Measurements from ENCODE around the gene DNAAF5. TPM values are rescaled to one million over a fixed set of nuclear protein-coding genes. Genes with fewer than 3 reads are reported as not detected.

Gene DNAAF5
- total and polyA plus RNA-seq, 4 experiments from 2014 or later = 1.7 to 19.4 (median 10.3) TPM

DNA sequence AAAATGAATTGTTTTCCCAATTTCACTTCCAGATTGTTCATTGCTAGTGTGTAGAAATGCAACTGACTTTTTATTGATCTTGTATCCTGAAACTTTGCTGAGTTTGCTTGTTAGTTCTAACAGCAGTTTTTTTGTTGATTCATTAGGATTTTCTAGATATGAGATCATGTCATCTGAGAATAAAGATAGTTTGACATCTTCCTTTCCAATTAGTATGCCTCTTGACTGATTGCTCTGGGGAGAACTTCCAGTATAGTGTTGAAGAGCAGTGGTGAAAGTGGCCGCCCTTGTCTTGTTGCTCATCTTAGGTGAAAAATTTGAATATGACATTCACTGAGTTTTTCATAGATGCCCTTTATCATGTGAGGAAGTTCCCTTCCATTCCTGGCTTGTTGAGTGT lies 93.8 kb downstream of the DNAAF5 start:
- Mint-ChIP-seq H3K27me3 (no peaks in the 10 kb centered on the region), H3K36me3 (peaks cover 21 to 29% of the 10 kb centered on the region in 2 donors), H3K27ac (peak overlapping the region in 1 of 7 donors; percentile 44), H3K4me3 (no peak overlapping the region), H3K9me3 (peaks cover 0 to 3% (median 0%) of the 10 kb centered on the region in 8 donors), H3K4me1 (peaks cover 48 to 75% (median 61%) of the 10 kb centered on the region in 4 donors)
- CTCF ChIA-PET (ENCODE audit: partially characterized antibody) = interaction anchor here (3.5 kb wide), 1 partner anchor 12 kb away, joined by 18 read pairs; the partner anchor contains the start of gene SUN1
- intact Hi-C loops (cut with micrococcal nuclease) = no loop called here
- H3K27me3 ChIP-seq (ENCODE audit: insufficient read depth, low read length) = no peaks in the 10 kb centered on the region
- no peak overlapping the region for H3K27ac ChIP-seq (ENCODE audit: low read depth, low read length)
- POLR2A ChIA-PET (ENCODE audit: partially characterized antibody) = no interaction called here
- H3K9me3 ChIP-seq (ENCODE audit: control insufficient read depth in 1 of 2, low read length in 2 of 2) = no peaks in the 10 kb centered on the region
- H3K4me1 ChIP-seq (ENCODE audit: insufficient read depth, low read length) = peaks cover 37% of the 10 kb centered on the region
- no peak for DNase-seq
- H3K36me3 ChIP-seq (ENCODE audit: insufficient read depth, low read length) = peaks cover 5% of the 10 kb centered on the region
- H3K4me3 ChIP-seq (ENCODE audit: low read length in 2 of 2) = no peak overlapping the region

DNA sequence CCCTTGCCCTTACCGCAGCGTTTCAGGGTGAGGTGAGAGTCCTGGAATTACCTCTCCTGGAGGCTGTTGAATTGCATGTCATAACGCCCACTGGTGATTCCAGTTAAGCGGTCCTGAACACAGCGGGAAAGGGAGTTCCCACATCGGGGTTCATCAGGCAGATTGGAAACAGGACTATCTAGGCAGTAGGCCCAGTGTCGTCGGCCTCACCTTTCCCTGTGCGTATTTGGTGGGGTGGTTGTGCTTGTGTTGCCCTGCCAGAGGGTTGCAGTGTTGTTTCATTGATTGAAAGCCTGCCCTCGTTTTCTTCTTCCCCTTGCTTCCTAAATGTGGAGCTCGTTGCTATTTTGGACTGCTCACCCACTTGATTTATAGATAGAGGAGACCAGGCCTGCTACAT lies 95.2 kb downstream of the DNAAF5 start:
- peaks cover 50 to 83% (median 63%) of the 10 kb centered on the region in 4 donors for H3K4me1 Mint-ChIP-seq
- Histone ChIP-seq H3K9me3 (ENCODE audit: control insufficient read depth in 1 of 2, low read length in 2 of 2) (no peaks in the 10 kb centered on the region), H3K4me3 (ENCODE audit: low read length in 2 of 2) (no peak overlapping the region), H3K4me1 (ENCODE audit: insufficient read depth, low read length) (peaks cover 30% of the 10 kb centered on the region), H3K27ac (ENCODE audit: low read depth, low read length) (no peak overlapping the region), H3K36me3 (ENCODE audit: insufficient read depth, low read length) (peaks cover 5% of the 10 kb centered on the region), H3K27me3 (ENCODE audit: insufficient read depth, low read length) (no peaks in the 10 kb centered on the region)
- DNase-seq = no peak
- H3K36me3 Mint-ChIP-seq = peaks cover 23 to 33% of the 10 kb centered on the region in 2 donors
- H3K27ac Mint-ChIP-seq = no peak overlapping the region
- ChIA-PET POLR2A (ENCODE audit: partially characterized antibody) (no interaction called here), CTCF (ENCODE audit: partially characterized antibody) (no interaction called here)
- peak overlapping the region in 1 of 8 donors; percentile 25 for H3K4me3 Mint-ChIP-seq
- intact Hi-C loops (cut with micrococcal nuclease) = no loop called here
- H3K27me3 Mint-ChIP-seq = no peaks in the 10 kb centered on the region
- peaks cover 0 to 2% (median 0%) of the 10 kb centered on the region in 8 donors for H3K9me3 Mint-ChIP-seq

DNA sequence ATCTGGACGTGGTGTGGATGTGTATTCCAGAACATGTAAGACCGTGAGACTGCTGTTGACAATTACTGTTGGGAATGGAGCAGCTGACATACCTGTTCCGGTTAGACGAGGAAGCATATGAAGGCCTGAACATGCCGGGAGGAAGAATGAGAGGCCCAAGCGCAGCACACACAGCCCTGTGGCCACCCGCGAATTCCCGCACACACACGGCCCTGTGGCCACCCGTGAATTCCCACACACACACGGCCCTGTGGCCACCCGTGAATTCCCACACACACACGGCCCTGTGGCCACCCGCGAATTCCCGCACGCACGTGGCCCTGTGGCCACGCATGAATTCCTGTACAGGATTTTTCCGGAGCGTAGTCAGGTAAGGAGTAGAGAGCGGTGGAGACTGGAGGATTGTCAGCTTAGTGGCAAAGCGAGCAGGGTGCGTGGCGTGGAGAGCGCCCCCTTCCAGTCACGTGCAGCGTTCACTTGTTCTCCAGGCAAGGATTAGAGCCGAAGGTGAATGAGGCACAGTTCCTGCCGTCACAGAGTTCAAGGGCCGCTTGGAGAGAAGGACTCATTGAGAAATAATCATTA lies 96.3 kb downstream of the DNAAF5 start:
- H3K36me3 Mint-ChIP-seq = peaks cover 23 to 30% of the 10 kb centered on the region in 2 donors
- H3K9me3 Mint-ChIP-seq = peaks cover 0 to 2% (median 0%) of the 10 kb centered on the region in 8 donors
- peak overlapping the region in 3 of 7 donors; percentile 36 to 58 (median 53) for H3K27ac Mint-ChIP-seq
- Histone ChIP-seq H3K27ac (ENCODE audit: low read depth, low read length) (no peak overlapping the region), H3K4me3 (ENCODE audit: low read length in 2 of 2) (no peak overlapping the region), H3K9me3 (ENCODE audit: control insufficient read depth in 1 of 2, low read length in 2 of 2) (no peaks in the 10 kb centered on the region), H3K27me3 (ENCODE audit: insufficient read depth, low read length) (no peaks in the 10 kb centered on the region), H3K36me3 (ENCODE audit: insufficient read depth, low read length) (peaks cover 5% of the 10 kb centered on the region), H3K4me1 (ENCODE audit: insufficient read depth, low read length) (peaks cover 23% of the 10 kb centered on the region)
- ChIA-PET POLR2A (ENCODE audit: partially characterized antibody) (interaction anchor here (1.3 kb wide), 1 partner anchor 9 kb away, joined by 4 read pairs; the partner anchor contains the start of gene SUN1), CTCF (ENCODE audit: partially characterized antibody) (no interaction called here)
- no peak overlapping the region for H3K4me3 Mint-ChIP-seq
- H3K27me3 Mint-ChIP-seq = no peaks in the 10 kb centered on the region
- DNase-seq = no peak
- intact Hi-C loops (cut with micrococcal nuclease) = no loop called here
- H3K4me1 Mint-ChIP-seq = peaks cover 46 to 84% (median 57%) of the 10 kb centered on the region in 4 donors

DNA sequence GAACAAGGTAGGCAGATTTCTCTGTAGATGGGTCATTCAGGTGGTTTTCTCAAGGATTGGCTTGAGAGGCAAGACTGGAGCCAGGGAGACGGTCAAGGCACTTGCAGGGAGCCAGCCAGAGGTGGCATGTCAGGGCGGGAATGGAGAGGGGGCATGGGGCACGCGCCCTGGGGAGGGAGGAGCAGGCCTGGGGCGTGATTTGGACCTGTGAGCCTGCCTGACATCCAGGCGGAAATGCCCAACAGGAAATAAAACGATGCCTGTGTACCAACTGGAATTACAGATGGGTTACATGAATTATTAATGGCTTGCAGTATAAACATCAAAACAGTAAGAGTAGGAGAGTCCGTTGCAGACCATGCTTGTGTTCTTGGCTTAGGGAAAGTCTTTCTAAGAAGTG lies 97.2 kb downstream of the DNAAF5 start:
- peaks cover 0 to 2% (median 0%) of the 10 kb centered on the region in 8 donors for H3K9me3 Mint-ChIP-seq
- POLR2A ChIA-PET (ENCODE audit: partially characterized antibody) = interaction anchor here (1.3 kb wide), 1 partner anchor 8 kb away, joined by 4 read pairs; the partner anchor contains the start of gene SUN1

DNA sequence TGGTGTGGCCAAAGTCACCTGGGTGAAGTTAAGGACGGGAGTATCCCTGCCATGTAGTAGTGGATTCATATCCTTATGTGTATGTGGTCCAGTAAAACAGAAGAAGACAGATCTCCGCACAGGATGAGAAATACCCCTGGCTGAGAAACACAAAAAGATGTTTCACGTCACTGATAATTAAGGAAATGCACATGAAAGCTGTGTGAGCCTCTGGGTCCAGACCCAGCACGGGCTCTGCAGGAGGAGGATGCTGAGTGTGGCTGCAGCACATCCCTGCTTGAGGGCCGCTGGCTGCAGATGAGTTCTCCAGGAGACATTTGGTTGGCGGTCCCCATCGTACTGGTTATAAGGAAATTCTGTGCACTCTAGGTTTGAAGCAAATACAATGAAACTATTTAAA lies 97.6 kb downstream of the DNAAF5 start:
- H3K9me3 Mint-ChIP-seq = peaks cover 0 to 2% (median 0%) of the 10 kb centered on the region in 8 donors
- H3K4me3 Mint-ChIP-seq = no peak overlapping the region
- H3K4me1 Mint-ChIP-seq = peaks cover 38 to 79% (median 50%) of the 10 kb centered on the region in 4 donors
- DNase-seq = no peak
- intact Hi-C loops (cut with micrococcal nuclease) = no loop called here
- H3K4me3 ChIP-seq (ENCODE audit: low read length in 2 of 2) = no peak overlapping the region
- peak overlapping the region in 1 of 7 donors; percentile 70 for H3K27ac Mint-ChIP-seq
- H3K27me3 ChIP-seq (ENCODE audit: insufficient read depth, low read length) = no peaks in the 10 kb centered on the region
- H3K36me3 ChIP-seq (ENCODE audit: insufficient read depth, low read length) = peaks cover 5% of the 10 kb centered on the region
- peaks cover 14% of the 10 kb centered on the region for H3K4me1 ChIP-seq (ENCODE audit: insufficient read depth, low read length)
- H3K9me3 ChIP-seq (ENCODE audit: control insufficient read depth in 1 of 2, low read length in 2 of 2) = no peaks in the 10 kb centered on the region
- CTCF ChIA-PET (ENCODE audit: partially characterized antibody) = no interaction called here
- no peaks in the 10 kb centered on the region for H3K27me3 Mint-ChIP-seq
- peaks cover 23 to 24% of the 10 kb centered on the region in 2 donors for H3K36me3 Mint-ChIP-seq
- POLR2A ChIA-PET (ENCODE audit: partially characterized antibody) = no interaction called here
- H3K27ac ChIP-seq (ENCODE audit: low read depth, low read length) = no peak overlapping the region

More for the DNA sequence above, 97.2 kb downstream of the DNAAF5 start:
- Mint-ChIP-seq H3K27ac (peak overlapping the region in 1 of 7 donors; percentile 70), H3K36me3 (peaks cover 23 to 24% of the 10 kb centered on the region in 2 donors), H3K27me3 (no peaks in the 10 kb centered on the region), H3K4me1 (peaks cover 38 to 79% (median 50%) of the 10 kb centered on the region in 4 donors), H3K4me3 (no peak overlapping the region)
- CTCF ChIA-PET (ENCODE audit: partially characterized antibody) = no interaction called here
- DNase-seq = no peak
- intact Hi-C loops (cut with micrococcal nuclease) = no loop called here
- peaks cover 5% of the 10 kb centered on the region for H3K36me3 ChIP-seq (ENCODE audit: insufficient read depth, low read length)
- H3K27ac ChIP-seq (ENCODE audit: low read depth, low read length) = no peak overlapping the region
- peaks cover 15% of the 10 kb centered on the region for H3K4me1 ChIP-seq (ENCODE audit: insufficient read depth, low read length)
- H3K9me3 ChIP-seq (ENCODE audit: control insufficient read depth in 1 of 2, low read length in 2 of 2) = no peaks in the 10 kb centered on the region
- no peak overlapping the region for H3K4me3 ChIP-seq (ENCODE audit: low read length in 2 of 2)
- H3K27me3 ChIP-seq (ENCODE audit: insufficient read depth, low read length) = no peaks in the 10 kb centered on the region

DNA sequence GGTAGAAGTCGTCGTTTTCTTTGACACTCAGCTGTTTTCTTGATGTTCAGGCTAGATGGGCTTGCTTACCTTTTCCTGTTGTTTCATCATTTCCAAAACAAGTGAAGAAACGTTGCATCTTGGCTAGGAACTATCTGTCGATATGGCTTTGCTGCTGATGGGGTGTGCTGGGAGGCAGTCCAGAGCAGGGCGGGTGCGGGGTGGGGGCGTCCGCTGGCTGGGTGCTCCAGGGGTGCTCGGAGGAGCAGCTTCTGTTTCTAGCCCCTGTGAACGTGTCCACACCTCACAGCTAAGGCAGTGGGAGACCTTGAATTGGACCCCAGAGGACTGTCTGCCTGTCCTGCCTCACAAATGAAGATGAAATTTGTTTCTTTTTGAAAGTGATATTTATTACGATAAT lies 98.2 kb downstream of the DNAAF5 start:
- Mint-ChIP-seq H3K4me3 (no peak overlapping the region), H3K36me3 (peaks cover 23 to 24% of the 10 kb centered on the region in 2 donors), H3K27ac (peak overlapping the region in 3 of 7 donors; percentile 35 to 70 (median 55)), H3K4me1 (peaks cover 37 to 76% (median 46%) of the 10 kb centered on the region in 4 donors), H3K9me3 (peaks cover 0 to 2% (median 0%) of the 10 kb centered on the region in 8 donors), H3K27me3 (no peaks in the 10 kb centered on the region)
- Histone ChIP-seq H3K27ac (ENCODE audit: low read depth, low read length) (no peak overlapping the region), H3K36me3 (ENCODE audit: insufficient read depth, low read length) (peaks cover 5% of the 10 kb centered on the region), H3K9me3 (ENCODE audit: control insufficient read depth in 1 of 2, low read length in 2 of 2) (no peaks in the 10 kb centered on the region), H3K4me1 (ENCODE audit: insufficient read depth, low read length) (peaks cover 14% of the 10 kb centered on the region), H3K27me3 (ENCODE audit: insufficient read depth, low read length) (no peaks in the 10 kb centered on the region), H3K4me3 (ENCODE audit: low read length in 2 of 2) (no peak overlapping the region)
- DNase-seq = no peak
- intact Hi-C loops (cut with micrococcal nuclease) = no loop called here
- POLR2A ChIA-PET (ENCODE audit: partially characterized antibody) = no interaction called here
- CTCF ChIA-PET (ENCODE audit: partially characterized antibody) = interaction anchor here (1.1 kb wide), 1 partner anchor 16 kb away, joined by 4 read pairs; no protein-coding TSS in a partner anchor

DNA sequence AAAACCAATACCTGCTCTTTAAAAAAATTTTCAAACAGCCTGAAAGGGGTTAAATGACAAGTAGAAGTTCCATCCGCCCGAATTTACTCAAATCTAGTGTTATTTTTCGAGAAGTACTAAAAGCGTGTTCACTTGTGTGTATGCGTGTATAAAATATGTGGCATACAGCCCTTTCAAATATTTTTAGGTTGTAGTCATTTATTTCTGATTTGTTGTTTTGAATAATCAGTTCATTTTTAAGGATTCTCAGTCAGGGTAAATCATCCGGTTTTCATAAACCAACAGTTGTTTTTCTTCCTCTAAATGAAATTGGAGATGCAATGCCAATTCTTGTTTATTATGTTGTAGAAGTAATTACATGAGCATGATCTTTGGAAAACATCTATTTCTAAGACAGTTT lies 98.9 kb downstream of the DNAAF5 start:
- Histone ChIP-seq H3K9me3 (ENCODE audit: control insufficient read depth in 1 of 2, low read length in 2 of 2) (no peaks in the 10 kb centered on the region), H3K36me3 (ENCODE audit: insufficient read depth, low read length) (peaks cover 5% of the 10 kb centered on the region), H3K27me3 (ENCODE audit: insufficient read depth, low read length) (no peaks in the 10 kb centered on the region), H3K4me1 (ENCODE audit: insufficient read depth, low read length) (peaks cover 13% of the 10 kb centered on the region), H3K27ac (ENCODE audit: low read depth, low read length) (no peak overlapping the region), H3K4me3 (ENCODE audit: low read length in 2 of 2) (no peak overlapping the region)
- no peak overlapping the region for H3K4me3 Mint-ChIP-seq
- CTCF ChIA-PET (ENCODE audit: partially characterized antibody) = interaction anchor here (1.1 kb wide), 1 partner anchor 15 kb away, joined by 4 read pairs; no protein-coding TSS in a partner anchor
- peaks cover 22 to 24% of the 10 kb centered on the region in 2 donors for H3K36me3 Mint-ChIP-seq
- H3K27me3 Mint-ChIP-seq = no peaks in the 10 kb centered on the region
- peak overlapping the region in 1 of 7 donors; percentile 67 for H3K27ac Mint-ChIP-seq
- no peak for DNase-seq
- POLR2A ChIA-PET (ENCODE audit: partially characterized antibody) = interaction anchor here (1.6 kb wide), 1 partner anchor 8 kb away, joined by 4 read pairs; no protein-coding TSS in a partner anchor
- H3K9me3 Mint-ChIP-seq = peaks cover 0 to 2% (median 0%) of the 10 kb centered on the region in 8 donors
- intact Hi-C loops (cut with micrococcal nuclease) = no loop called here
- H3K4me1 Mint-ChIP-seq = peaks cover 36 to 75% (median 46%) of the 10 kb centered on the region in 4 donors
